AG04449 (cell line): ENCODE data around the gene TSGA10IP.

Source experiments
- CTCF ChIA-PET: fragments of 350-600 bp; formaldehyde crosslinking; extraction: SDS; loops from one replicate; lab custom pipeline; 2021; ENCODE audit warnings: antibody characterized with exemption; lab: Yijun Ruan, JAX
- POLR2A ChIA-PET: fragments of 400-600, 350-600 bp; formaldehyde crosslinking; extraction: SDS; loops from one replicate; lab custom pipeline; 2020; ENCODE audit warnings: antibody characterized with exemption, inconsistent platforms; lab: Yijun Ruan, JAX
- DNase-seq: peaks from one replicate; pipeline ENCODE4 v3.0.0-alpha.2; 2010; ENCODE audit warnings: low read depth, low spot score
- H3K4me3 ChIP-seq: 2 replicates; pipeline ENCODE4 v1.5.1; 2011; ENCODE audit warnings: low read depth, mild to moderate bottlenecking, control low read depth, low read length
- CTCF ChIP-seq: IDR thresholded peaks from one replicate; pipeline ENCODE4 v1.5.1; 2011; ENCODE audit warnings: mild to moderate bottlenecking, moderate library complexity, low read length, control low read depth, inconsistent platforms; ENCODE audit not compliant: insufficient read depth; ENCODE audit errors: missing control alignments

TSGA10IP gene

GRCh38 chr11:65899356-65900124, 45.7 kb upstream of the TSGA10IP start:
- ChIA-PET POLR2A (interaction anchor here (0.8 to 7.7 kb wide), 8 partner anchors 9 to 76 kb away, joined by 3 to 136 read pairs (median 6); partner anchors contain the start of genes CCDC85B and FIBP), CTCF (interaction anchor here (1.1 to 33.3 kb wide), 4 partner anchors 9 to 188 kb away, joined by 3 to 1090 read pairs (median 200); partner anchors contain the start of genes CCDC85B, CTSW, FIBP and KAT5)
- DNase-seq = no peak
- no peak for TF ChIP-seq CTCF
- H3K4me3 ChIP-seq = peak overlapping the region; percentile 98

DNA sequence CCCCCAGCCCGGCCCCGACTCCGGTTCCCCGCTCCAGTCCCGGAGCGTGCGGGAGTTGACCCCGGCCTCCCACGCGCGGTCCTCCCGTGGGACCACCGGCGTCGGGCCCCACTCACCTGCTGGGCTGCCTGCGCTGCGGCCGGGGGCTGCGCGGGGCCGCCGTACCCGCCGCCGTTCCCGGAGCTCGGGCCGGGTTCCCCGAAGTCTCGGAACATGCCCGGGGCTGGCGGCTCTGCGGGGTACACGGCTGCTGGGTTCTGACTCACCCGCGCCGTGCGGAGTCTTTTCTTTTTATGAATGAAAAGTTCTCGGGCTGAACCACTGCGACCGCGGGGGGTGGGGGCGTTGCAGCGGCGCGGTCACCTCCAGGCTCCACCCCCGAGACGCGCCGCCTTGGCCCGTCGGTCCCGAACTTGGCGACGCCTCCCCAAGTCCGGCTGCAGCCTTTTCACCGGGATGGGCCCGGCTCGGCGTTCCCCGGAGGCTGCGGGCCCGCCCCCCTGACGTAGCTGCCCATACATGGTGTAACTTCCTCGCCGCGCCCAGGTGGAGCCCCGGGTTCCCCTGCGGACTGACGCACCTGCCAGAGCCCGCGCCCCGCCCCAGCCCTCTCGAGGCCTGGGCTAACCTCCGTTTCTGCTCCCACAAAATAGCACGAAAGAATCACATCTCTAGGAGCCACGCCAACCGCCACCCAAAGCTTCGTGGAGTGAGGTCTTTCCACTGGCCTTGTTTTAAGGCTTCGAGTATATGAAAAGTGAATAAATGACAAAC, 45.0 kb upstream of the TSGA10IP start, which contains the start of gene FOSL1:
FOSL1 (minus strand) TSS at position 264 of the 774 bp plus-strand sequence; CDS start at position 215, 49 bp downstream.
- DNase-seq = peak; percentile 73
- CTCF ChIA-PET = interaction anchor here (1.5 to 18.8 kb wide), 4 partner anchors 10 to 88 kb away, joined by 4 to 394 read pairs (median 6); partner anchors contain the start of genes CCDC85B and FIBP
- POLR2A ChIA-PET = interaction anchor here (0.7 to 7.7 kb wide), 6 partner anchors 10 to 34 kb away, joined by 3 to 136 read pairs (median 7); partner anchors contain the start of genes CCDC85B and FIBP
- peak within 1 kb of the TSS; percentile 98 for H3K4me3 ChIP-seq
- no peak for TF ChIP-seq CTCF

- peak overlapping the region; percentile 98 for H3K4me3 ChIP-seq
- no peak for TF ChIP-seq CTCF
- ChIA-PET CTCF (interaction anchor here (1.5 to 18.8 kb wide), 4 partner anchors 10 to 88 kb away, joined by 4 to 394 read pairs (median 6); partner anchors contain the start of genes CCDC85B and FIBP), POLR2A (interaction anchor here (0.7 to 7.7 kb wide), 7 partner anchors 10 to 35 kb away, joined by 3 to 136 read pairs (median 5); partner anchors contain the start of genes CCDC85B and FIBP)
- DNase-seq = no peak
Observed at GRCh38 chr11:65900899-65901180, 44.4 kb upstream of the TSGA10IP start.

GRCh38 chr11:65903068-65903481, 42.2 kb upstream of the TSGA10IP start:
- DNase-seq = no peak
- ChIA-PET POLR2A (interaction anchor here (1.2 to 7.7 kb wide), 4 partner anchors 9 to 15 kb away, joined by 7 to 136 read pairs (median 12); partner anchors contain the start of genes CCDC85B and FIBP), CTCF (interaction anchor here (1.4 to 18.8 kb wide), 2 partner anchors 9 to 13 kb away, joined by 5 to 394 read pairs; partner anchors contain the start of genes CCDC85B and FIBP)
- no peak for TF ChIP-seq CTCF
- H3K4me3 ChIP-seq = peak overlapping the region; percentile 13; the same call in 1 of the 2 replicates

DNA sequence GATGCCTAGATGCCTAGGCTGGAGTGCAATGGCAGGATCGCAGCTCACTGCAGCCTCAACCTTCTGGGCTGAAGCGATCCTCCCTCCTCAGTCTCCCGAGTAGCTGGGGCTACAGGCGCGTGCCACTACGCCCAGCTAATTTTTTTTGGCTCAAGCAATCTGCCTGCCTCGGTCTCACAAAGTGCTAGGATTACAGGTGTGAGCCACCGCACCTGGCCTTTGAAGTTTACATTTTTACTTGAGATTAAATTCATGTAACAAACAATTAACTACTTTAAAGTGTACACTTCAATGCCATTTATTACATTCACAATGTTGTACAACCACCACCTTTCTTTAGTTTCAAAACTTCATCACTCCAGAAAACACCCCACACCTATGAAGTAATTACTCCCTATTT, 41.6 kb upstream of the TSGA10IP start:
- no peak for TF ChIP-seq CTCF
- CTCF ChIA-PET = interaction anchor here (1.4 to 18.8 kb wide), 2 partner anchors 8 to 13 kb away, joined by 5 to 394 read pairs; partner anchors contain the start of genes CCDC85B and FIBP
- POLR2A ChIA-PET = interaction anchor here (1.2 to 7.7 kb wide), 4 partner anchors 8 to 14 kb away, joined by 7 to 136 read pairs (median 12); partner anchors contain the start of genes CCDC85B and FIBP
- no peak overlapping the region for H3K4me3 ChIP-seq
- DNase-seq = no peak
